KOPT-K1 (cell line): ENCODE measurements around the gene PCYOX1L.

Experiments used
- H3K27ac ChIP-seq: fragments of 200-600 bp; sonication (generic); 2 replicates; pipeline ENCODE4 v1.5.1; 2016; ENCODE audit warnings: antibody characterized with exemption, mild to moderate bottlenecking, low read depth, low read length; ENCODE audit not compliant: poor library complexity, severe bottlenecking
- H3K36me3 ChIP-seq: fragments of 200-600 bp; sonication (generic); 2 replicates; pipeline ENCODE4 v1.5.1; 2017; ENCODE audit warnings: antibody characterized with exemption, mild to moderate bottlenecking, low read length, moderate library complexity; ENCODE audit not compliant: insufficient read depth
- H3K9me3 ChIP-seq: fragments of 200-600 bp; sonication (generic); 2 replicates; pipeline ENCODE4 v1.5.1; 2017; ENCODE audit warnings: antibody characterized with exemption, low read length, mild to moderate bottlenecking; ENCODE audit not compliant: insufficient read depth, poor library complexity, severe bottlenecking

The PCYOX1L gene

GRCh38 chr5:149400304-149400703, 42.5 kb downstream of the PCYOX1L start:
- H3K27ac ChIP-seq, result no peak overlapping the region
- no peaks in the 10 kb centered on the region for H3K9me3 ChIP-seq
- no peaks in the 10 kb centered on the region for H3K36me3 ChIP-seq

- Histone ChIP-seq H3K27ac (no peak overlapping the region), H3K9me3 (no peaks in the 10 kb centered on the region), H3K36me3 (no peaks in the 10 kb centered on the region)
Measured at GRCh38 chr5:149401051-149401450, 43.2 kb downstream of the PCYOX1L start.

- no peak overlapping the region for H3K27ac ChIP-seq
- H3K36me3 ChIP-seq, result no peaks in the 10 kb centered on the region
- H3K9me3 ChIP-seq, result no peaks in the 10 kb centered on the region
Measured at GRCh38 chr5:149402291-149402690, 44.4 kb downstream of the PCYOX1L start.

- Histone ChIP-seq H3K9me3 (no peaks in the 10 kb centered on the region), H3K36me3 (no peaks in the 10 kb centered on the region), H3K27ac (no peak overlapping the region)
Measured at GRCh38 chr5:149403923-149404745, 46.3 kb downstream of the PCYOX1L start.

GRCh38 chr5:149404746-149405549, 47.1 kb downstream of the PCYOX1L start:
- Histone ChIP-seq H3K9me3 (no peaks in the 10 kb centered on the region), H3K36me3 (no peaks in the 10 kb centered on the region), H3K27ac (no peak overlapping the region)

GRCh38 chr5:149405550-149406202, 47.8 kb downstream of the PCYOX1L start:
- no peaks in the 10 kb centered on the region for H3K36me3 ChIP-seq
- H3K9me3 ChIP-seq, result no peaks in the 10 kb centered on the region
- H3K27ac ChIP-seq, result no peak overlapping the region

- H3K27ac ChIP-seq, result no peak overlapping the region
- H3K36me3 ChIP-seq, result no peaks in the 10 kb centered on the region
- no peaks in the 10 kb centered on the region for H3K9me3 ChIP-seq
Measured at GRCh38 chr5:149406203-149406978, 48.5 kb downstream of the PCYOX1L start.

GRCh38 chr5:149406979-149407306, 49.1 kb downstream of the PCYOX1L start:
- Histone ChIP-seq H3K27ac (no peak overlapping the region), H3K36me3 (no peaks in the 10 kb centered on the region), H3K9me3 (no peaks in the 10 kb centered on the region)

GRCh38 chr5:149407323-149408251, 49.7 kb downstream of the PCYOX1L start:
- no peaks in the 10 kb centered on the region for H3K36me3 ChIP-seq
- H3K27ac ChIP-seq, result no peak overlapping the region
- no peaks in the 10 kb centered on the region for H3K9me3 ChIP-seq

- H3K36me3 ChIP-seq, result no peaks in the 10 kb centered on the region
- no peaks in the 10 kb centered on the region for H3K9me3 ChIP-seq
- no peak overlapping the region for H3K27ac ChIP-seq
Measured at GRCh38 chr5:149408252-149409099, 50.6 kb downstream of the PCYOX1L start.

- no peaks in the 10 kb centered on the region for H3K9me3 ChIP-seq
- no peaks in the 10 kb centered on the region for H3K36me3 ChIP-seq
- no peak overlapping the region for H3K27ac ChIP-seq
Measured at GRCh38 chr5:149409268-149409948, 51.6 kb downstream of the PCYOX1L start.

GRCh38 chr5:149410071-149410470, 52.2 kb downstream of the PCYOX1L start:
- H3K36me3 ChIP-seq, result no peaks in the 10 kb centered on the region
- H3K9me3 ChIP-seq, result no peaks in the 10 kb centered on the region
- no peak overlapping the region for H3K27ac ChIP-seq
